H1 (cell line): ENCODE results near the gene TEX11. TPM values are rescaled to one million over a fixed set of nuclear protein-coding genes. Genes with fewer than 3 reads are reported as not detected.

Experiments used
- CTCF ChIA-PET: fragments of 300-600 bp; sonication (Branson Sonifier 250); formaldehyde crosslinking; loops from one replicate; lab custom pipeline; 2021; ENCODE audit not compliant: partially characterized antibody; lab: Charles Lee
- POLR2A ChIA-PET: fragments of 300-600 bp; sonication (Branson Sonifier 250); formaldehyde crosslinking; loops from one replicate; lab custom pipeline; 2021; ENCODE audit warnings: inconsistent platforms; ENCODE audit not compliant: partially characterized antibody; lab: Charles Lee
- DNase-seq, 2 experiments: peaks; one replicate each; pipeline versions ENCODE4 v3.0.0 to v3.0.0-alpha.2; 2010 to 2022; ENCODE audit warnings: low spot score in 2 of 2, low read depth in 1 of 2, mixed read lengths in 1 of 2
- FAIRE-seq: peaks from 2 replicates; lab custom pipeline; 2011; peaks lifted over from hg19 to GRCh38; lab: Jason Lieb, UNC
- H2AFZ ChIP-seq: 2 replicates; pipeline ENCODE4 v1.8.1; 2012; ENCODE audit warnings: low read length, inconsistent platforms
- H2AK5ac ChIP-seq: 2 replicates; pipeline ENCODE4 v1.6.1; 2013; ENCODE audit warnings: low read depth, low read length
- H2BK120ac ChIP-seq: replicated peaks from 2 replicates; pipeline ENCODE3; 2013; ENCODE audit warnings: low read depth, low read length, inconsistent platforms
- H2BK12ac ChIP-seq: 2 replicates; pipeline ENCODE4 v1.6.1; 2013; ENCODE audit warnings: low read depth, low read length
- H2BK15ac ChIP-seq: 2 replicates; pipeline ENCODE4 v1.6.1; 2013; ENCODE audit warnings: low read length
- H2BK20ac ChIP-seq: 2 replicates; pipeline ENCODE4 v1.6.1; 2013; ENCODE audit warnings: low read length
- H2BK5ac ChIP-seq: 2 replicates; pipeline ENCODE4 v1.6.1; 2013; ENCODE audit warnings: low read depth, low read length
- H3K14ac ChIP-seq: 2 replicates; pipeline ENCODE4 v1.6.1; 2013; ENCODE audit warnings: inconsistent platforms; ENCODE audit not compliant: insufficient read length
- H3K18ac ChIP-seq: 2 replicates; pipeline ENCODE4 v1.6.1; 2013; ENCODE audit warnings: low read length; ENCODE audit errors: extremely low read depth
- H3K23ac ChIP-seq: 2 replicates; pipeline ENCODE4 v1.6.1; 2013; ENCODE audit warnings: inconsistent platforms; ENCODE audit not compliant: insufficient read length
- H3K23me2 ChIP-seq: 2 replicates; pipeline ENCODE4 v1.6.1; 2013; ENCODE audit warnings: low read depth, low read length
- H3K27ac ChIP-seq: 2 replicates; pipeline ENCODE4 v1.6.1; 2011; ENCODE audit warnings: low read depth, low read length, inconsistent platforms
- H3K27me3 ChIP-seq, 4 experiments: replicated peaks in 1 of 4; 1 replicate in 1 of 4; 2 replicates in 3 of 4; pipeline versions ENCODE4 v1.6.1 to v1.8.1; 2011 to 2013; ENCODE audit warnings: low read length in 3 of 4, mild to moderate bottlenecking in 3 of 4, inconsistent platforms in 2 of 4, mixed read lengths in 2 of 4, moderate library complexity in 1 of 4; ENCODE audit not compliant: control insufficient read depth in 3 of 4, insufficient read depth in 3 of 4; ENCODE audit errors: extremely low read depth in 1 of 4
- H3K36me3 ChIP-seq, 4 experiments: 2 replicates each; pipeline versions ENCODE4 v1.6.1 to v1.8.1; 2011 to 2013; ENCODE audit warnings: mild to moderate bottlenecking in 4 of 4, low read length in 3 of 4, moderate library complexity in 2 of 4, control low read depth in 1 of 4, inconsistent platforms in 1 of 4; ENCODE audit not compliant: insufficient read depth in 4 of 4, control insufficient read depth in 2 of 4
- H3K4ac ChIP-seq: replicated peaks from 2 replicates; pipeline ENCODE3; 2013; ENCODE audit warnings: low read length, low read depth, mixed read lengths, inconsistent platforms; ENCODE audit not compliant: insufficient read length
- H3K4me1 ChIP-seq, 4 experiments: replicated peaks in 1 of 4; 1 replicate in 1 of 4; 2 replicates in 3 of 4; pipeline versions ENCODE4 v1.6.1 to v1.8.1; 2011 to 2013; ENCODE audit warnings: low read length in 3 of 4, inconsistent platforms in 2 of 4, mixed read lengths in 1 of 4; ENCODE audit not compliant: insufficient read depth in 4 of 4, control insufficient read depth in 3 of 4
- H3K4me2 ChIP-seq, 2 experiments: 2 replicates each; pipeline versions ENCODE4 v1.6.1 to v1.8.1; 2011 to 2013; ENCODE audit warnings: low read depth in 2 of 2, low read length in 2 of 2, control low read depth in 1 of 2, inconsistent platforms in 1 of 2, mild to moderate bottlenecking in 1 of 2; ENCODE audit not compliant: insufficient read depth in 1 of 2
- H3K4me3 ChIP-seq, 4 experiments: fragments of 200-600, 300-600 bp in 1 of 4; sonication (generic), shearing (Covaris generic), sonication (Bioruptor Twin) in 1 of 4; 2 replicates each; pipeline versions ENCODE4 v1.5.1 to v1.8.1; 2011 to 2016; ENCODE audit warnings: low read length in 4 of 4, low read depth in 3 of 4, control low read depth in 2 of 4, inconsistent platforms in 2 of 4, mild to moderate bottlenecking in 2 of 4, mixed read lengths in 1 of 4, moderate library complexity in 1 of 4; ENCODE audit not compliant: insufficient read depth in 2 of 4; ENCODE audit errors: extremely low read depth in 1 of 4
- H3K56ac ChIP-seq: replicated peaks from 2 replicates; pipeline ENCODE3; 2013; ENCODE audit warnings: low read depth, mild to moderate bottlenecking, mixed read lengths, low read length, inconsistent platforms; ENCODE audit not compliant: insufficient read length
- H3K79me1 ChIP-seq: 2 replicates; pipeline ENCODE4 v1.6.1; 2013; ENCODE audit warnings: low read depth, low read length, control low read depth
- H3K79me2 ChIP-seq, 2 experiments: 2 replicates each; pipeline versions ENCODE4 v1.6.1 to v1.8.1; 2012 to 2013; ENCODE audit warnings: low read length in 2 of 2, mild to moderate bottlenecking in 2 of 2, inconsistent platforms in 1 of 2; ENCODE audit not compliant: insufficient read depth in 2 of 2, control insufficient read depth in 1 of 2
- H3K9ac ChIP-seq, 4 experiments: replicated peaks in 1 of 4; 1 replicate in 1 of 4; 2 replicates in 3 of 4; pipeline versions ENCODE4 v1.6.1 to v1.8.1; 2011 to 2013; ENCODE audit warnings: low read depth in 3 of 4, low read length in 3 of 4, control low read depth in 2 of 4, mild to moderate bottlenecking in 2 of 4, moderate library complexity in 2 of 4, inconsistent platforms in 1 of 4; ENCODE audit errors: extremely low read depth in 1 of 4
- H3K9me3 ChIP-seq, 2 experiments: 2 replicates each; pipeline versions ENCODE4 v1.6.1 to v1.8.1; 2012 to 2013; ENCODE audit warnings: mild to moderate bottlenecking in 2 of 2, moderate library complexity in 2 of 2, control low read depth in 1 of 2, inconsistent platforms in 1 of 2, low read depth in 1 of 2, low read length in 1 of 2, mixed read lengths in 1 of 2; ENCODE audit not compliant: insufficient read depth in 2 of 2
- H4K20me1 ChIP-seq, 2 experiments: replicated peaks in 1 of 2; 2 replicates each; pipeline versions ENCODE3 to v1.8.1; 2011 to 2013; ENCODE audit warnings: inconsistent platforms in 2 of 2, low read length in 2 of 2, mild to moderate bottlenecking in 1 of 2; ENCODE audit not compliant: insufficient read depth in 2 of 2, control insufficient read depth in 1 of 2
- H4K5ac ChIP-seq: 2 replicates; pipeline ENCODE4 v1.6.1; 2013; ENCODE audit warnings: low read length, low read depth, mixed read lengths, inconsistent platforms; ENCODE audit not compliant: insufficient read length
- H4K8ac ChIP-seq: 2 replicates; pipeline ENCODE4 v1.8.0; 2013; ENCODE audit warnings: mild to moderate bottlenecking, moderate library complexity, low read length, inconsistent platforms; ENCODE audit not compliant: insufficient read depth; ENCODE audit errors: extremely low read depth
- H4K91ac ChIP-seq: replicated peaks from 2 replicates; pipeline ENCODE3; 2013; ENCODE audit warnings: low read length, mixed read lengths, inconsistent platforms; ENCODE audit not compliant: insufficient read length
- ASH2L ChIP-seq: fragments of 200-600, 300-600 bp; sonication (generic); IDR thresholded peaks from one replicate; pipeline ENCODE4 v1.7.1; 2017; ENCODE audit warnings: low read length
- NANOG ChIP-seq: IDR thresholded peaks from 2 replicates; pipeline ENCODE4 v1.6.1; 2011; ENCODE audit warnings: low read length, low read depth, mild to moderate bottlenecking, inconsistent platforms; ENCODE audit not compliant: insufficient read depth, poor library complexity, severe bottlenecking
- PHF8 ChIP-seq: fragments of 200-600 bp; sonication (generic); conservative IDR thresholded peaks from 2 replicates; pipeline ENCODE4 v1.7.1; 2012; ENCODE audit warnings: low read depth, mild to moderate bottlenecking, inconsistent platforms, low read length, moderate library complexity
- RBBP5 ChIP-seq: IDR thresholded peaks from 2 replicates; pipeline ENCODE4 v1.7.1; 2012; ENCODE audit warnings: low read depth, mild to moderate bottlenecking, inconsistent platforms, low read length, moderate library complexity, borderline replicate concordance
- SP2 ChIP-seq: IDR thresholded peaks from 2 replicates; pipeline ENCODE4 v1.6.1; 2012; ENCODE audit warnings: mild to moderate bottlenecking, low read length, inconsistent platforms
- TEAD4 ChIP-seq: IDR thresholded peaks from 2 replicates; pipeline ENCODE4 v1.6.1; 2012; ENCODE audit warnings: low read depth, low read length, inconsistent platforms, mixed read lengths
- WGBS, 2 experiments: shearing (Covaris generic) in 1 of 2; methylation state at CpG; one replicate each; pipeline versions ENCODE4 v1.1.6 to v1.1.7; 2013 to 2015; ENCODE audit warnings: low lambda C conversion rate in 2 of 2, mixed read lengths in 2 of 2, inconsistent platforms in 1 of 2, low coverage in 1 of 2, missing lambda C conversion rate in 1 of 2; ENCODE audit not compliant: insufficient replicate concordance in 2 of 2, insufficient coverage in 1 of 2, insufficient read length in 1 of 2; ENCODE audit errors: extremely low coverage in 1 of 2, missing lambda C conversion rate in 1 of 2; 5-methylcytosine and 5-hydroxymethylcytosine counted together
- polyA plus RNA-seq, 7 experiments: library from polyadenylated mRNA; depleted of rRNA in 3 of 7; stranded (reverse) in 5 of 7; unstranded in 2 of 7; fragments of >200 nt in 5 of 7; fragments of 200-250 nt in 2 of 7; gene quantifications; 1 replicate in 5 of 7; 2 replicates in 1 of 7; 4 replicates in 1 of 7; pipeline versions ENCODE4 v1.2.1 to v1.2.3, GENCODE V29; 2011 to 2013; ENCODE audit warnings: missing spikeins in 2 of 7, mixed read lengths in 2 of 7
- total RNA-seq: library from RNA; stranded (reverse); fragmentation: NEBNext Ultra II Directional; extraction: Animal tissue kit (Norgen Biotek cat#: 25700); gene quantifications from 2 replicates; pipeline ENCODE4 v1.2.1, GENCODE V29; 2021
- TF ChIP-seq, protein P1 (sequence below): IDR thresholded peaks from 2 replicates; pipeline ENCODE4 v1.6.1; 2011; ENCODE audit warnings: low read depth, mild to moderate bottlenecking, low read length; ENCODE audit not compliant: insufficient read depth

Gene TEX11
- total and polyA plus RNA-seq, 2 of the 8 experiments (the other 6 are each of a cell fraction or from before 2014, with no cell fraction given), result 0.11 to 0.74 TPM

DNA sequence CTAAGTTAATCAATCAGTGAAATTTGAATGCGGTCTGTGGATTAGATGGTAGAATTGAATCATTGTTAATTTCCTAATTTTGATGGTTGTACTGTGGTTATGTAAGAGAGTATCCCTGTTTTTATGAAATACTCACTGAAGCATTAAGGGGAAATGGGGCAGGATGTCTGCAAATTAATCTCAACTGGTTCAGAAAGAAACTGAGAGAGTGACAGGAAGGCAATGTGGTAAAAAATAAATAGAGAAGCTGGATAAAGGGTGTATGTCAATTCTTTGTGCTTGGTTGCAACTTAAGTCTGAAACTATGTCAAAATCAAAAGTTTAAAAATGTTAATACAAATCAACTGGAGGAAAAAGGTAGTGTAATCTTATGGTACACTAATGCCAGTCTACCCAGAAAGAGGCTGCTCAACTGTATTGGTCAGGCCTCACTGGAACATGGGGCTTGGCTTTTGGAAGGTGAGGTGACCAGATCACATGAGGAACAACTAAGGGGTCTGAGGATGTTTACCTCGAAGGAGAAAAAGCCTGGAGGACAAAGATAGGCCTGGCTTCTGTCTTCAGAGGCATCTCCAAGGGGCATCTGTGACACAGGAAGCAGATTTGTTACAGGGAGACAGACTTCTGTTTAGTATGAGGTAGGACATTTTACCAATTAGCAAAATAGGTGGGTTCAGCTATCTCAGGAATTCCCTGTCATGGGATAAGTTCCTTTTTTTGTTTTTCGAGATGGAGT is 380.7 kb downstream of the TEX11 start:
- no peak overlapping the region for H2AK5ac ChIP-seq
- no peaks in the 10 kb centered on the region for H3K79me2 ChIP-seq
- no peak overlapping the region for H3K4me3 ChIP-seq
- no peak overlapping the region for H3K56ac ChIP-seq
- no peak overlapping the region for H4K5ac ChIP-seq
- no peak overlapping the region for H3K27ac ChIP-seq
- H3K36me3 ChIP-seq, result no peaks in the 10 kb centered on the region
- H4K8ac ChIP-seq, result no peak overlapping the region
- no peak overlapping the region for H2BK5ac ChIP-seq
- no peak overlapping the region for H2BK12ac ChIP-seq
- H3K79me1 ChIP-seq, result no peaks in the 10 kb centered on the region
- TF ChIP-seq NANOG, result no peak
- no peak for TF ChIP-seq TEAD4
- no peak for TF ChIP-seq PHF8
- no peak for TF ChIP-seq ASH2L
- TF ChIP-seq SP2, result no peak
- TF ChIP-seq RBBP5, result no peak
- TF ChIP-seq, protein P1, sequence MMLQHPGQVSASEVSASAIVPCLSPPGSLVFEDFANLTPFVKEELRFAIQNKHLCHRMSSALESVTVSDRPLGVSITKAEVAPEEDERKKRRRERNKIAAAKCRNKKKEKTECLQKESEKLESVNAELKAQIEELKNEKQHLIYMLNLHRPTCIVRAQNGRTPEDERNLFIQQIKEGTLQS, result no peak
- no peak overlapping the region for H4K91ac ChIP-seq
- no peak overlapping the region for H3K23ac ChIP-seq
- H3K9me3 ChIP-seq, result no peaks in the 10 kb centered on the region
- H3K14ac ChIP-seq, result no peak overlapping the region
- FAIRE-seq (no peak), DNase-seq (no peak)
- POLR2A ChIA-PET, result interaction anchor here (0.7 kb wide), 1 partner anchor 13 kb away, joined by 3 read pairs; no protein-coding TSS in a partner anchor
- H3K4me1 ChIP-seq, result no peaks in the 10 kb centered on the region
- CTCF ChIA-PET, result interaction anchor here (1.1 to 1.7 kb wide), 2 partner anchors 16 to 26 kb away, joined by 3 to 5 read pairs; no protein-coding TSS in a partner anchor
- H2AFZ ChIP-seq, result no peak overlapping the region
- no peak overlapping the region for H2BK15ac ChIP-seq
- H3K18ac ChIP-seq, result no peak overlapping the region
- H2BK20ac ChIP-seq, result no peak overlapping the region
- H3K23me2 ChIP-seq, result no peaks in the 10 kb centered on the region
- H3K4me2 ChIP-seq, result no peak overlapping the region
- H2BK120ac ChIP-seq, result no peak overlapping the region
- no peak overlapping the region for H3K9ac ChIP-seq
- 88% methylated on average over 3 of the region's 3 CpGs; no CpG with 5 or more reads in 1 of the 2 experiments for WGBS, 2 experiments
- no peaks in the 10 kb centered on the region for H4K20me1 ChIP-seq
- no peaks in the 10 kb centered on the region for H3K27me3 ChIP-seq
- H3K4ac ChIP-seq, result no peak overlapping the region
